ENCODE measurements around the gene ZBTB22.

DNA sequence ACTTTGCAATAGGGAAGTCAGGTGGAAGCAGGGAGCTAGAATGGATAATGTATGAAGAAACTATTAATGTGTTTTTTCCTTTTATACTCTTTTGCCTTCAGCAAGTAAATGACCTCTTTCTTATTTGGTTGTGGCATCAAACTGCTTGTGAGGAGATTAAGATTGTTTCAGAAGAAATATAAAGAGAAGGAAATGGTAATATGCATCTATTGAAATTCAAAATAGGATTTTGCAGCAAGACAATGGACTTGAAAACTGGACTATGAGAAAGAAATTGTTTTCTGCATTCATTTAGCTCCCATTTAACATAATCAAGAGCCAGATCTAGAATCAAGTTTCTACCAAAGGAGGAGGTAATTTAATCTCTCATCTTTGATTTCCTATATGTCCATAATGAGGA lies 41.8 kb upstream of the ZBTB22 start:
- no peak for TF ChIP-seq POLR2AphosphoS5 (IDR thresholded peaks at IDR 0.05)
- no peak for TF ChIP-seq EP300 (conservative IDR thresholded peaks at IDR 0.05; ENCODE audit: poor library complexity, severe bottlenecking)
- TF ChIP-seq, protein P1, sequence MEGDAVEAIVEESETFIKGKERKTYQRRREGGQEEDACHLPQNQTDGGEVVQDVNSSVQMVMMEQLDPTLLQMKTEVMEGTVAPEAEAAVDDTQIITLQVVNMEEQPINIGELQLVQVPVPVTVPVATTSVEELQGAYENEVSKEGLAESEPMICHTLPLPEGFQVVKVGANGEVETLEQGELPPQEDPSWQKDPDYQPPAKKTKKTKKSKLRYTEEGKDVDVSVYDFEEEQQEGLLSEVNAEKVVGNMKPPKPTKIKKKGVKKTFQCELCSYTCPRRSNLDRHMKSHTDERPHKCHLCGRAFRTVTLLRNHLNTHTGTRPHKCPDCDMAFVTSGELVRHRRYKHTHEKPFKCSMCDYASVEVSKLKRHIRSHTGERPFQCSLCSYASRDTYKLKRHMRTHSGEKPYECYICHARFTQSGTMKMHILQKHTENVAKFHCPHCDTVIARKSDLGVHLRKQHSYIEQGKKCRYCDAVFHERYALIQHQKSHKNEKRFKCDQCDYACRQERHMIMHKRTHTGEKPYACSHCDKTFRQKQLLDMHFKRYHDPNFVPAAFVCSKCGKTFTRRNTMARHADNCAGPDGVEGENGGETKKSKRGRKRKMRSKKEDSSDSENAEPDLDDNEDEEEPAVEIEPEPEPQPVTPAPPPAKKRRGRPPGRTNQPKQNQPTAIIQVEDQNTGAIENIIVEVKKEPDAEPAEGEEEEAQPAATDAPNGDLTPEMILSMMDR (IDR thresholded peaks at IDR 0.05; ENCODE audit: poor library complexity, severe bottlenecking) = no peak
